ES-I3 (cell line): Measurements from ENCODE around the gene KANSL3.

Experiments
- H3K36me3 ChIP-seq: 2 replicates; pipeline ENCODE4 v1.6.1; 2013; ENCODE audit warnings: mild to moderate bottlenecking, low read length, control low read depth, moderate library complexity; ENCODE audit not compliant: insufficient read depth
- H3K4me1 ChIP-seq: 2 replicates; pipeline ENCODE4 v1.6.1; 2013; ENCODE audit warnings: mild to moderate bottlenecking, control low read depth, low read length; ENCODE audit not compliant: insufficient read depth
- H3K9ac ChIP-seq: 2 replicates; pipeline ENCODE4 v1.6.1; 2013; ENCODE audit warnings: low read depth, mild to moderate bottlenecking, low read length, moderate library complexity
- H3K9me3 ChIP-seq: 2 replicates; pipeline ENCODE4 v1.6.1; 2013; ENCODE audit warnings: mild to moderate bottlenecking, low read length, moderate library complexity; ENCODE audit not compliant: control insufficient read depth, insufficient read depth

Gene KANSL3

DNA sequence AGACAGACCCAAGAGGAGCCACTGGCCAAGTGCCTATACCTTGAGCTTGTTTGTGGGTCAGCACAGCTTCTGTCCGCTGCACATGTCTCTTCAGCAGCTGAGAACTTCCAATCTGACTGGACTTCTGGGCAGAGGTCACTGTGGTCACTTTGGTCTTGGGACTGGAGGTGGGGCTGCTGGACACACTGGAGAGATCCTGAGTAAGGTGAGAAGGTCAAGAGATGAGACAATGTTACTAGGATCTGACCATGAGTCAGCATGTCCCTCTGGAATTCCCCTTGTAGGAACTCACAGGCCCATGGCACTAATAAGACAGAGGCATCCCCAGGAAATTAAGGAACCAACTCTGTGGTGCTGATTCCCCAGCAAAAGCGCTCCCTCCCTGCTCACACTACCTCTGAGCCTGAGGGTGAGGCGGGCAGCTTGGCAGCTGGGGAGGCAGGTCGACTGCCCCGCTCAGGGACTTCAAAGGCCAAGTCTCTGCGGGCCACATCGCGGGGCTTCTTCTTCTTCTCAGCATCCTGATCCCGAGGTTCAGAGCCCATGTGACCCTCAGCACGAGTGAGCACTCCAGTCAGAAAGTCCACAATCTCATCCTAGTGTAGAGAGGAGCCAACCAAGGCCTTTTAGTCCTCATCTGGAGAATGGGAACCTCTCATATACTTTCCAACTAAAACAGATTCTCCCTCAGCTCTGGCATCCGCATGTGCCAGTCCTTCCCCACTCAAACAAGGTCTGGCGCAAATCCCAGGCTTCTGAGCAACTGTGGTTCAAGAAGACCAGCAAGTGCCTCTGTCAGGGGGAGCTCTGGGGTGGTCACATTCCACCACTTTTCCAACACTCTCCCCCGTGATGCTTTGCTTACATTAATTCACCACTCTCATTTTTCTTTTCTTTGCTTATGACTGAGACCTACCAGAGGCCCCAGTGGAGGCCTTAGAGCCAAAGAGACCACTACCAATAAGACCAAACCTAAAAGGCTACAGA, 29.4 kb downstream of the KANSL3 start:
- peaks cover 67% of the 10 kb centered on the region for H3K36me3 ChIP-seq
- H3K4me1 ChIP-seq, result no peaks in the 10 kb centered on the region; the same call in 1 of the 2 replicates

DNA sequence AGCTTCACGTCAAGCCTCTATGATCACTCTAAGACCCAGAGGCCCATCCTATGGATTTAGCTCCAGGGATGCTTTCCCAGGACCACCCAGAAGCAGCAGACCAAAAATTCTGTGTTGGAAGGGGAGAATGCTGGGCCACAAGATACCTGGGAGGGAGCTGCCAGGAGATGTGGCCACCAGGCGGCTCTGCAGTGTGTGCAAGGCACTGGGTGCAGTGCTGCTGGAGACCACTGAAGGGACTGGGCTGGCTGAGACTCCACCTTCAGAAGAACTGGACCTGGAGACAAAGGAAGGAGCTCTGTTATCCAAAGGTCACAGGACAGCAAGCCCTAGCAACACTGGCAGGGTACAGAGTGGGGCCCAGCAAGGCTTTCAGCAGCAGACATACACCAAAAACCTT, 34.0 kb downstream of the KANSL3 start:
- H3K4me1 ChIP-seq, result no peaks in the 10 kb centered on the region; the same call in 1 of the 2 replicates
- H3K36me3 ChIP-seq, result peaks cover 45% of the 10 kb centered on the region
- no peak overlapping the region for H3K9ac ChIP-seq
- no peaks in the 10 kb centered on the region for H3K9me3 ChIP-seq

More for the DNA sequence above, 29.4 kb downstream of the KANSL3 start:
- H3K9me3 ChIP-seq, result no peaks in the 10 kb centered on the region
- no peak overlapping the region for H3K9ac ChIP-seq

DNA sequence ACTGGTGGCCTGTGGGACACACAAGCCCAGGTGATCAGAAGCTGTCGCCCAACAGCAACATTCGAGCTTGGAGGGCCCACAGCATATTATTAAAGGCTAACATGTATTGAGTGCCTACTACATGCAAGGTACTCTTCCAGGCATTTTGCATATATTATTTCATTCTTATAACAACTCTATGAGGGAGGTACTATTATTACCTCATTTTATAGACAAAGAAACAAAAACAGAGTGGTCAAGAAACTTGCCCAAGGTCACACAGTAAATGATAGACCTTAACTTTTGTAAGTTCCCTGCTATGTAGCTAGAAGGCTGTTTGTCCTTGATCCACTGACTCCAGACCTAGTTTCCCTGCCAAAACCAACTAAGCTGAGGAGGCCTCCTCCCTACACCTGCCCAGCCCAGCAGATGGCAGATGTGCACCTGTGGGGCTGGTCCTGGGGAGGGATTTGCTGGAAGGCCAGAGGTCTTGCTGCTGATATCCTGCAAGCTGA, 35.7 kb downstream of the KANSL3 start:
- no peaks in the 10 kb centered on the region for H3K4me1 ChIP-seq
- no peak overlapping the region for H3K9ac ChIP-seq
- peaks cover 32% of the 10 kb centered on the region for H3K36me3 ChIP-seq
- H3K9me3 ChIP-seq, result no peaks in the 10 kb centered on the region

DNA sequence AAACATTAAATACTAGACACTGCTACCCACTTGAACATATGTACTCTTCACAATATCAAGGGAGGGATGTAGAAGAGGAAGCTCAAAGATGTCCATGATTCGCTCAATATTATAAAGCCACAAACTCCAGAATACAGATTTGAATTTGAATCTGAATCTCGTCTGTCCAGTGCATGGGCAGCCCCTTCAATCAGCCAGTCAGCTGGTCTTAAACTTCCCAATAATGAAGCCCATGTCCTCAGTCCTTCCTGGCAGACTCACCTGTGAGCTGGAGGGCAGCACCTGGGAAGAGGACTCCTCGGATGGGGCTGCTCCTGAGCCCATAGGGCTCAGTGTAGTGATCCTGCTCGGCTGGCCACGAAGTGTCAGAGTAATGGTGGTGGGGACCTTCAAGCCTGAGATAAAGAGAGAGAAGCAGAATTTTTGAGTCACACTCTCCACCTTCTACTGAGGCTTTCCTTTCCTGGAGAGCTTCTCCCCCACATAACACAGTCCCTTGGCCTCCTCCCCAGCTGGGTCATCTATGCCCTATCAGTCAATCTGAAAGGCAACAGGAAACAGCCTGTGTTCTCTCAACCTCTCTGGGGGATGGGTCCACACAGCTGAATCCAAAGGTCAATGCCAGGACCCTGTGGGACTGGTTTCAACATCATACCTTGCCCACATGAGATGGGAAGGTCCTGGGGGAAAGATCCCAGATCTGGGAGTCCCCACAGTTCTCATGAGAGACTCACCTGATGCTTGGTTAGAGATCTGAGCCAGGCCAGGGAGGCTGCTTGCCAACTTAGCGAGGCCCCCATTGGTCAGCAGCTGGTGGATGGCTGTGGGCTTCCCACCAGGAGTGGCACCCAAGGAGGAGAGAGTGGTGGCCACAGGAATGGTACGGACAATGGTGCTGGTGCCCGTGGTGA, 36.5 kb downstream of the KANSL3 start:
- no peak overlapping the region for H3K9ac ChIP-seq
- H3K36me3 ChIP-seq, result peaks cover 26% of the 10 kb centered on the region
- H3K9me3 ChIP-seq, result no peaks in the 10 kb centered on the region
- H3K4me1 ChIP-seq, result no peaks in the 10 kb centered on the region

DNA sequence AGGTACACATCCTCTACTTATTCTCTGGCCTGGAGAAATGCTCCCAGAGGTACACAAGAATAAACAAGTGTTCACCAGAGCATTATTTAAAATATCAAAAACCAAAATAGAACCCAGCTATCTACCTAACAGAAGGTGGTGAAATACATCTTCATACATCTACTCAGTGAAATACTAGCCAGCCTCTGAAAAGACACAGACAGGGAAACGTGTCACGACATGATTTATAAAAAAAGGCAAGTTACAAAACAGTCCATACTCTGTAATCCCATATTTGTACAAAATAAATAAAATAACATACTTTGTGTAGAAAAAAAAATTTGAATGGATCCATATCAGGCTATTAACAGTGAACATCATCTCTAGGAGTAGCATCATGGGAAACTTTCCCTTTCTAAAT, 38.2 kb downstream of the KANSL3 start:
- Histone ChIP-seq H3K36me3 (peaks cover 19% of the 10 kb centered on the region), H3K4me1 (no peaks in the 10 kb centered on the region), H3K9ac (no peak overlapping the region), H3K9me3 (no peaks in the 10 kb centered on the region)

DNA sequence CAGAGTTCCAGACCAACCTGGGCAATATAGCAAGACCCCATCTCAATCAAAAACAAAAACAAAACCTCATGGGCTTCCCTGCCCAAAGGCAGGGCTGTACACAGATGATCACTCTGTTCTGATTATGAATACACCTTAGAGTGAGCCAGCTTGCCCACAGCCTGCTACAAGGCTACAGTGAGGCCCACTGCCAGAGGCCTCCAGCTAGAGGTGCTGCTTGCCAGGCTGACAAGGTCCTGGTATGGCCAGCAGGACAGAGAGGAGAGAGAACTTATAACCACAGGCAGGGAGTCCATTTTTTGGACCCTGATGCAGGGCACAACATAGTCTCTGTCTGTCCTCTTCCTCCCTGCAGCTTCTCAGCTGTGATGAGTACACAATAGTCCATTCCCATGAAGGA, 41.5 kb downstream of the KANSL3 start:
- no peaks in the 10 kb centered on the region for H3K4me1 ChIP-seq
- H3K9me3 ChIP-seq, result no peaks in the 10 kb centered on the region
- no peak overlapping the region for H3K9ac ChIP-seq
- peaks cover 16% of the 10 kb centered on the region for H3K36me3 ChIP-seq

DNA sequence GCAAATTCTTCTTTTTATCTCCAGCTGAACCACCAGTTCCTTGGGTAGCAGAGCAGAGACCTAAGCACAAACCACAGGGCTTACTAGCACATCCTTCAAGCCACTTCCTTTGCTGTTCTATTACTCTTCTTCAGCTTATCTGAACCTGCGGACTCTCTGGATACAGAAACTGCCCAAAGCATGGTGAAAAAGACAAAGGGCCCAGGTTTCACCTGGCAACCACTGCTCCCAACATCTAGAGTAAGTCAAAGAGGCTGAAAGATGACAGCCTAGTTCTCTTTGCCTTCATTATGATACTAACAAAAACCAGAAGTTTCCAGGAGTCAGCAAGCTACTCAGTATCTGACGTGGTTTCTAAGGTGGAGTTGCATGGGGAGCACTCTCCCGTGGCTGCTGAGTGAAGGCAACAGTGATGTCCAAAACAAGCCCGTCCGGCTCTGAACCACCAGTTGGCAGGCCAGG, 43.4 kb downstream of the KANSL3 start:
- Histone ChIP-seq H3K9me3 (no peaks in the 10 kb centered on the region), H3K9ac (no peak overlapping the region), H3K4me1 (no peaks in the 10 kb centered on the region), H3K36me3 (peaks cover 10% of the 10 kb centered on the region)

DNA sequence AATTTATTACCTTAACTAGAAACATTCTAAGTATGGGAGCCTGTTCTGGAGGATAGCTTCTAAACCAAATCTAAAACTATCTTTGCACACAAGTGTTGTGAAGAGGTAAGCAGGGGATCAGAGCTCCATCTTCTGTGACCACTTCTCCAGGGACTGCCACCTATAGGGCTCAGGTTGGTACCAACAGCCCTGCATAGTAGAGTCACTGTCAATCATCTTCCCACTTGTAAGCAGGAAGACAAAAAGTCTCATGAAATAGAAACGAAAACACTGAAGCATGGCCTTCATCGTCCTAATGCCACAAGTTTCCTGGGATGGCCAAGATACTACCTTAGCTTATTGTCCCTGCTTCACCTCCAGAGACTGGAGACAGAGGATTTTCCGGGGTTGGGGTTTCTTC, 43.8 kb downstream of the KANSL3 start:
- H3K9me3 ChIP-seq, result no peaks in the 10 kb centered on the region
- H3K9ac ChIP-seq, result no peak overlapping the region
- H3K4me1 ChIP-seq, result no peaks in the 10 kb centered on the region
- peaks cover 10% of the 10 kb centered on the region for H3K36me3 ChIP-seq

DNA sequence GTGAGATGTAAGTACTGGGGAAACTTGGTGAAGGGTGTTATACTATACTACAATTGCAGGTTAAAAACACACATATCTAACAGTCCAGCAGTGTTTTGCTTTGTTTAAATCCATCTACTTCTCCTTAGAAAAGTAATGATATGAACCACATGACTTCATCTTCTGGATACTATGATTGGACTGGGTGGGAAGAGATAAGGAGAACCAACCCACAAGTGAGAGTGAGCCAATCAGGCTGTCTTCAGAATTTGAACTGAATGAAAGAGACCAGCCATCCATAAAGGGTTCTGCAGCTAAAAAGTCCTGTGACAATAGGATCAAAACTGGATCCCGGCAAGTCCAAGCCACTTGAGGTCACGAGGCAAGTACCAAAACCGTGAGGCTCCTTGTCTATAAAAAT, 46.6 kb downstream of the KANSL3 start:
- Histone ChIP-seq H3K9me3 (no peaks in the 10 kb centered on the region), H3K36me3 (peaks cover 10% of the 10 kb centered on the region), H3K9ac (no peak overlapping the region), H3K4me1 (peaks cover 8% of the 10 kb centered on the region; the same call in 1 of the 2 replicates)

DNA sequence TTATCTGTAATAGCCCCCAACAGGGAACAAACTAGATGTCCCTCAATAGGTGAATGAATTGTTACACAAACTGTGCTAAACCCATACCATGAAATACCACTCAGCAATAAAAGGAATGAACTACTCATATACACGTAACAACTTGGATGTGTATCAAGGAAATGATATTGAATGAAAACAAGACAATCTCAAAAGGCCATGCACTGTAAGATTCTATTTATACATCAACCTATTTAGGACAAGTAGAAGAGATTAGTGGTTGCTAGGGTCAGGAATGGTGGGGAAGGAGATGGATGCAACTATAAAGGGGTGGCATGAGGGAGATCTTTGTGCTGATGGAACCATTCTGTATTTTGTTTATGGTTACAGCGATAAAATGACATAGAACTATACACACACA, 47.1 kb downstream of the KANSL3 start:
- no peak overlapping the region for H3K9ac ChIP-seq
- H3K9me3 ChIP-seq, result no peaks in the 10 kb centered on the region
- H3K36me3 ChIP-seq, result peaks cover 10% of the 10 kb centered on the region
- H3K4me1 ChIP-seq, result peaks cover 8% of the 10 kb centered on the region; the same call in 1 of the 2 replicates

DNA sequence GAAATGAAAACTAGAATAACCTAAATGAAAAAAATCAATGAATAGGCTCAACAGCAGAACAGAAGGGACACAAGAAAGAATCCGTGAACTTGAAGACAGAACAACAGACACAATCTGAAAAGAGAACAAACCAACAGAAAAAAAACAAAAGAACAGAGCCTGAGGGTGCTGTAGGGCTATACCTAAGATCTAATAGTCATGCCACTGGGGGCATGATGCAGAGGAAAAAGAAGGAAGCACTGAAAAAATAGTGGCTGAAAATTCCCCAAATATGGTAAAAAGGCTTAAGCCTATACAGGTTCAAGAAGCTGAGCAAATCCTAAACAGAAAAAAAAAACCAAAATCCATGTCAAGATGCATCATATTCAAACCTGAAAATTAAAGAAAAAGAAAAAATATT, 50.3 kb downstream of the KANSL3 start:
- Histone ChIP-seq H3K36me3 (peaks cover under 1% of the 10 kb centered on the region; the same call in 1 of the 2 replicates), H3K9me3 (no peaks in the 10 kb centered on the region), H3K9ac (no peak overlapping the region), H3K4me1 (peaks cover 8% of the 10 kb centered on the region; the same call in 1 of the 2 replicates)

DNA sequence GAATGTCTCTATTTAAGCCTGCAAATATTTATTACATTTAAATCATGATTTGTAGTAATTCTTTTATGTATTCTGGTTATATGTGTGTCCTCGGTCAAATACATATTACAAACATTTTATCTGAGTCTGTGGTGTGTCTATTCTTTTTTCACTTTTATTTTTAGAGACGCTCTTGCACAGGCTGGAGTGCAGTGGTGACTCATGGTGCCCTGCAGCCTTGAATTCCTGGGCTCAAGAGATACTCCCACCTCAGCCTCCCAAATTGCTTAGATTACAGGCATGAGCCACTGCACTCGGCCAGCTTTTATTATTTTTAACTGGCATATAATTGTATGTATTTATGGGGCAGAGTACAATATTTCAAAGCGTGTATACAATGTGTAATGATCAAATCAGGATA, 54.1 kb downstream of the KANSL3 start:
- H3K4me1 ChIP-seq, result peaks cover 8% of the 10 kb centered on the region; the same call in 1 of the 2 replicates
- no peak overlapping the region for H3K9ac ChIP-seq
- H3K9me3 ChIP-seq, result no peaks in the 10 kb centered on the region
- no peaks in the 10 kb centered on the region for H3K36me3 ChIP-seq

DNA sequence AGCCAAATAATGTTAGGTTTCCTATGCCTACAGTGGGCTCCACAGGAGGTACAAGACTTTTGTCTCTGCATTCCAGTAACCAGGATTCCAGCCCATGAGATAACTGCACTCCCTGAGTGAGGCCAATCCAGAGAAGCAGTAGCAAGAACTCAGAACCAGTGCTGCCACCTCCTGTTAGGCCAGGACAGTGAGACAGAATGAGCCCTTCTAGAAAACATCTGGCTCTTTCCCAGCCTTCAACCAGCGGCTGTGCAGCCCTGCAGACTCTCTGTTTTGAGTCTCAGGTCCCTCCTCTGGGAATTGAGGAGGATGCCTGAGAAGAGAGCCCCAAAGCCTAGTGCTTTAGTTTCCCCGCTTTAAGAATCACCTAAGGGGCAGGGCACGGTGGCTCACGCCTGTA, 57.3 kb downstream of the KANSL3 start:
- no peaks in the 10 kb centered on the region for H3K9me3 ChIP-seq
- H3K4me1 ChIP-seq, result no peaks in the 10 kb centered on the region
- no peaks in the 10 kb centered on the region for H3K36me3 ChIP-seq
- no peak overlapping the region for H3K9ac ChIP-seq

DNA sequence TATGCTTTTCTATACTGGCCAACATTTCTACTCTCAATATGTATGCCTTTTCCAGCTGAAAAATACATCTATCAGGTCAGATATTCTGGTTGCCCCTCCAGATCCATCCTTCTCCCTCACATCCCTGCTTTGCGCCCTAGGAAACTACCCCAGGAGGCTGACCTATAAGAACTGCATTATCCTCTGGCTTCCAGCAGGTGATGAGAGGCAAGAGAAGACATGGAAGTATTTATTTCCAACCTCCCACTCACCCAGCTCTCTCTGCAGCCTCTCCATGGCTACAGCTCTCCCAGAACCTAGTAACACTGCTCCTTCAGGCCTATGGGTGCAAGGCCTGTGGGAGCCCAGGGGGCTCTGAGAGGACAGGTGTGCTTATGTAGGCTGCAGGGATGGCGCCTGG, 58.7 kb downstream of the KANSL3 start:
- H3K36me3 ChIP-seq, result no peaks in the 10 kb centered on the region
- H3K4me1 ChIP-seq, result no peaks in the 10 kb centered on the region
- no peak overlapping the region for H3K9ac ChIP-seq
- H3K9me3 ChIP-seq, result no peaks in the 10 kb centered on the region
